Measurements from ENCODE around the gene GRHL1.

Gene GRHL1

GRCh38 chr2:9964334-9964980 is 13.0 kb downstream of the GRHL1 start:
- H3K4me3 ChIP-seq (ENCODE audit: low read length), result no peak overlapping the region
- no peak for DNase-seq (ENCODE audit: low read depth)
- no peak for TF ChIP-seq CTCF (IDR thresholded peaks at IDR 0.05; ENCODE audit: insufficient read depth, low read depth, low read length, missing control alignments)

GRCh38 chr2:9965119-9965822 is 13.8 kb downstream of the GRHL1 start:
- no peak overlapping the region for H3K4me3 ChIP-seq (ENCODE audit: low read length)
- no peak for TF ChIP-seq CTCF (IDR thresholded peaks at IDR 0.05; ENCODE audit: insufficient read depth, low read depth, low read length, missing control alignments)
- DNase-seq (ENCODE audit: low read depth), result no peak

- H3K4me3 ChIP-seq (ENCODE audit: low read length), result no peak overlapping the region
- no peak for TF ChIP-seq CTCF (IDR thresholded peaks at IDR 0.05; ENCODE audit: insufficient read depth, low read depth, low read length, missing control alignments)
- no peak for DNase-seq (ENCODE audit: low read depth)
These were observed 15.1 kb downstream of the GRHL1 start for GRCh38 chr2:9966491-9967022.

GRCh38 chr2:9967053-9967775 is 15.7 kb downstream of the GRHL1 start:
- TF ChIP-seq CTCF (IDR thresholded peaks at IDR 0.05; ENCODE audit: insufficient read depth, low read depth, low read length, missing control alignments), result no peak
- DNase-seq (ENCODE audit: low read depth), result peak; percentile 79

GRCh38 chr2:9968553-9969497 is 17.3 kb downstream of the GRHL1 start:
- TF ChIP-seq CTCF (IDR thresholded peaks at IDR 0.05; ENCODE audit: insufficient read depth, low read depth, low read length, missing control alignments), result no peak
- no peak overlapping the region for H3K4me3 ChIP-seq (ENCODE audit: low read length)
- no peak for DNase-seq (ENCODE audit: low read depth)

More at GRCh38 chr2:9967053-9967775, 15.7 kb downstream of the GRHL1 start:
- H3K4me3 ChIP-seq (ENCODE audit: low read length), result no peak overlapping the region
